Activated CD4-positive, CD25-positive, alpha-beta regulatory T cell (primary cell): Measurements from ENCODE around the gene USP48.
"Not testable (repeated sequence)": the region's sequence is repeated elsewhere in the genome, so short reads cannot be mapped to it uniquely, and the experiment has no call there.

Experiments used
- DNase-seq, 4 experiments: peaks; one replicate each; lab custom pipeline; 2025; lab: John Stamatoyannopoulos, UW

USP48 gene, protein sequence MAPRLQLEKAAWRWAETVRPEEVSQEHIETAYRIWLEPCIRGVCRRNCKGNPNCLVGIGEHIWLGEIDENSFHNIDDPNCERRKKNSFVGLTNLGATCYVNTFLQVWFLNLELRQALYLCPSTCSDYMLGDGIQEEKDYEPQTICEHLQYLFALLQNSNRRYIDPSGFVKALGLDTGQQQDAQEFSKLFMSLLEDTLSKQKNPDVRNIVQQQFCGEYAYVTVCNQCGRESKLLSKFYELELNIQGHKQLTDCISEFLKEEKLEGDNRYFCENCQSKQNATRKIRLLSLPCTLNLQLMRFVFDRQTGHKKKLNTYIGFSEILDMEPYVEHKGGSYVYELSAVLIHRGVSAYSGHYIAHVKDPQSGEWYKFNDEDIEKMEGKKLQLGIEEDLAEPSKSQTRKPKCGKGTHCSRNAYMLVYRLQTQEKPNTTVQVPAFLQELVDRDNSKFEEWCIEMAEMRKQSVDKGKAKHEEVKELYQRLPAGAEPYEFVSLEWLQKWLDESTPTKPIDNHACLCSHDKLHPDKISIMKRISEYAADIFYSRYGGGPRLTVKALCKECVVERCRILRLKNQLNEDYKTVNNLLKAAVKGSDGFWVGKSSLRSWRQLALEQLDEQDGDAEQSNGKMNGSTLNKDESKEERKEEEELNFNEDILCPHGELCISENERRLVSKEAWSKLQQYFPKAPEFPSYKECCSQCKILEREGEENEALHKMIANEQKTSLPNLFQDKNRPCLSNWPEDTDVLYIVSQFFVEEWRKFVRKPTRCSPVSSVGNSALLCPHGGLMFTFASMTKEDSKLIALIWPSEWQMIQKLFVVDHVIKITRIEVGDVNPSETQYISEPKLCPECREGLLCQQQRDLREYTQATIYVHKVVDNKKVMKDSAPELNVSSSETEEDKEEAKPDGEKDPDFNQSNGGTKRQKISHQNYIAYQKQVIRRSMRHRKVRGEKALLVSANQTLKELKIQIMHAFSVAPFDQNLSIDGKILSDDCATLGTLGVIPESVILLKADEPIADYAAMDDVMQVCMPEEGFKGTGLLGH

DNA sequence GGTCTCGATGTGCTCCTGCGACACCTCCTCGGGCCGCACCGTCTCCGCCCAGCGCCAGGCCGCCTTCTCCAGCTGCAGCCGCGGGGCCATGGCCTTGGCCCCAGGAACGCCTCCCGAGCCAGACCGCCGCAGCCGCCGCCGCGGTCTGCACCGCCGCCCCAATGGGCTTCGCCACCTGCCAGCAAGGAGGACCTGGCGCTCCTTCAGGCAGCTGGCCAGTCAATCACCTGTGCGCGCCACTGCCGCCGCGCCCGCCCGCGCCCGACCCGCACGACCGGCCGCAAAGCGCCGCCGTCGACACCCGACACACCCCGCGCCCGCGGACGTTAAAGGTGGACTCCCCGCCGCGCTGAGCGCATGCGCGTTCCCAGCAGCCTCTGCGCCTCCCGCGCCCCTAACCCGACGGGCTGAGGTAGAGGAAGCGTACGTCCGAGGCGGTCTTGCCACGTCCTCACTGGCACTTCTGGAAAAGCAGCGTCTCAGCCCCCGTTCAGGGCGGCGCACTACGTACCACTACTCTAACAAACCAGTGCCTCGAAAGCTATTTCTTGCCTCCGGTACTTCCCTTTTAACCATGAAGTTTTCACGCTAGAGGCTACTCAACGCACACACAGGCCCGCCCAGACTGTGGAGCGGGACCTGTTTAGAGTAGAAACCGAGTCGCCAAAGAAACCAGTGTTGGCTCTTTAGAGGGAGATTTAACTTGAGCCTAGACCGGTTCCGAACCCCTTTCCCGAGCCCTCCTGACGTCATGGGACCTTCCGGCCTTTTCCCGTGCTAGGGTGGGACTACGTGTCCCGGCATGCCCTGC, at the start of gene USP48:
Gene USP48, minus strand, starts transcription at position 282 of the 811 bp plus-strand sequence. Its CDS starts 192 bp downstream, at position 90.
- DNase-seq, result peak; percentile 91 to 96 (median 92)

DNA sequence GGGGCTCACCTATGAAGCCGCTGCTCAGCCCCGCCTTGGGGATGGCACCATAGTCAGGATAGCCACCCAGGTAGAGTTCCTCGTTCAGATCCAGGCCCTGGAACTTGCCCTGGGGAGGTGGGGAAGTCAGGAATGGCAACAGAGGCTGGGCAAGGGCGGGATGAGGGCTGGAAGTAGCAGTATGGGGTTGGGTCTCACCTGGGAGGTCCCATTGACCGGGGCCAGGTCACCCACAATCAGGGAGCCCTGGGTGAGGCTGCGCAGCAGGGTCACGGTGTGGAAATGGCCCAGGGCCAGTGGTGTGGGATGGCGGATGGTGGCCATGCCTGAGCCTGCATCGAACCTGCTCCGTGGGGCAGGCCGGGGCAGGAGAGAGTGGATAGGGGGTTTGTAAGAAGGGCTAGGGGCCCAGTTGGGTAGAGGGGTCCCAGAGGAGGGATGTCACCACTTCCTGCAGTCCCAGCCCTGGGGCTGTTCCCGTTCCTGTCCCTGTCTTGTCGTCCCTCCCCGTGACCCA, 48.6 kb upstream of the USP48 start:
- DNase-seq, result no peak

DNA sequence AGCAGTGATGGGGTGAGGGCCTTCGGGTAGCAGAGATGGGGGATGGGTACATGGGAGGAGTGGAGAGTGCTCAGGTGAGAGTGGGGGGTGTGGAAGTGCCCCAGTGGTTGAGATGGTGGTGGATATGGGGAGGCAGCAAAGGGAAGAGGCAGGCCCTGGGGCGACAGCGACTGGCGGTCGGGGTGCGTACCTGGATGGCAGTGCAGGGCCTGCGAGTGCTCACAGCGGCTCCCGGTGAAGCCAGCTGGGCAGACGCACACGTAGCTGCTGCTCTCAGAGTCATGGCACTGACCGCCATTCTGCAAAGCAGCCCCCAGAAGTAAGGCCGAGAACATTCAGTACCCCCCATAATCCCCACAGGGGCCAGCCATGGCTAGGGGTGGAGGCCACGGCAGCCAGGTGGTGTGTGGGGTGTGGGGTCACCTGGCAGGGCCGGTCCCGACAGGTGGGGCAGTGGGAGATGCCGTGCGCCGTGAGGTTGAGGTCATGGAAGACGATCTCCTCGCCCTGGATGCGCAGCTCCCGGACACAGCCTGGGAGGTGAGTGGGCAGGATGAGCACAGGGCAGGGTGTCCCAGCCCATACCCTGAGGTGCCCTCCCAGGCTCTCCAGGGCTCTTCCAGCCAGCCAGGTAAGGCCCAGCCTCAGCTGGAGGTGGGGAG, 48.0 kb upstream of the USP48 start:
- no peak for DNase-seq

DNA sequence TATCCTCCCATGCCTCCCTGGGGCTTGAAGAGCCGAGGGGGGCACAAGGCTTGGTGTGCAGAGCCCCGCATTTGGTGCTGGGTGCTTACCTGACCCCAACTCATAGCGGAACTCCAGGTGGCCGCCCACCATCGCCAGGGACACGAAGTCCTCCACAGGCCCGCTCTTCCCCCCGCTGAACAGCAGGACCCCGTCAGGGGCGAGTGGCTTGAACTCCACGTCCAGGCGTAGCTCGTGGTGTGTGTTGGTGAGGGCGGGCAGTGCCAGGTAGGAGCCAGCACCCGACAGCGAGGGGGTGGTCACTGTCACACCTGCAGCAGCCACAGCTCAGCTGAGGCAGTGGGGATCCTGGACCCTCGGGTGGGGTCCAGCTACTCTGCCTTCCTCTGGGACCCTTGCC, 46.3 kb upstream of the USP48 start:
- no peak for DNase-seq

- DNase-seq, result no peak
These were observed 45.7 kb upstream of the USP48 start for GRCh38 chr1:21828506-21829210.

DNA sequence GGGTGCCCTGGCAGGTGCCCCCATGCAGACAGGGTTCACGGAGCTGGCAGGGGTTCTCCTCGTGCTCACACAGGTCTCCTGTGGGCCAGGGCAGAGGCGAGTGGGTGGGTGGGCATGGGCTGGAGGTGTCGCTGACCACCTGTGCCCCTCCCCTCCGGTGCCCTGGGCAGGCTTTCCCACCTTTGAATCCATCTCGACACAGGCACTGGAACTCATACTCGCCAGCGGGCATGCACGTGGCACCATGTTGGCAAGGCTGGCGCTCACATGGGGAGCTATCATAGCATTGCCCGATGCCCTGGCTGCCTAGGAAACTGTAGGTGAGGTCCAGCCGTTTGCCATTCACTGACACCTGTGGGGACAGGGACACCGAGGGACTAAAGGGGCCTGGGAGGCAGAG, 45.1 kb upstream of the USP48 start:
- DNase-seq, result no peak

GRCh38 chr1:21827141-21827679, 44.3 kb upstream of the USP48 start:
- DNase-seq, result no peak

- DNase-seq, result not testable (repeated sequence)
These were observed 43.7 kb upstream of the USP48 start for GRCh38 chr1:21826694-21827093.

GRCh38 chr1:21825393-21825792, 42.4 kb upstream of the USP48 start:
- no peak for DNase-seq

DNA sequence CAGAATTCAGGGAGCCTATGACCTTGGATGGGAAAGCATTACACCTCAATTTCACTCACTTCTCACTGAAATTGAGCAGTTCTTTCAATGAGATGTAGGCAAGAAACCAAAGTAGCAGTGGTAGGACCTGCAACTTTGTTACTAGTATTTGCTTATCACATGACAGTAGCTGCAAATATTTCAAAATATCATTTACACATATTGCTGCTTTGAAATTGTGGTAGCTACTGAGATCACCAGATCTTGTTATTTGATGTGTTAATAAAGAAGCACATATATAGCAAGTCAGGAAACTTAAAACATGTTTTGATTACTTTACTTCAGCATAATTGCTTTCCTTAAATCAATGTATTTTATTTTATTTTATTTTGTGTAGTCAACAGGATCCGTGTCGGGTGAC, 42.0 kb upstream of the USP48 start:
- DNase-seq, result no peak

DNA sequence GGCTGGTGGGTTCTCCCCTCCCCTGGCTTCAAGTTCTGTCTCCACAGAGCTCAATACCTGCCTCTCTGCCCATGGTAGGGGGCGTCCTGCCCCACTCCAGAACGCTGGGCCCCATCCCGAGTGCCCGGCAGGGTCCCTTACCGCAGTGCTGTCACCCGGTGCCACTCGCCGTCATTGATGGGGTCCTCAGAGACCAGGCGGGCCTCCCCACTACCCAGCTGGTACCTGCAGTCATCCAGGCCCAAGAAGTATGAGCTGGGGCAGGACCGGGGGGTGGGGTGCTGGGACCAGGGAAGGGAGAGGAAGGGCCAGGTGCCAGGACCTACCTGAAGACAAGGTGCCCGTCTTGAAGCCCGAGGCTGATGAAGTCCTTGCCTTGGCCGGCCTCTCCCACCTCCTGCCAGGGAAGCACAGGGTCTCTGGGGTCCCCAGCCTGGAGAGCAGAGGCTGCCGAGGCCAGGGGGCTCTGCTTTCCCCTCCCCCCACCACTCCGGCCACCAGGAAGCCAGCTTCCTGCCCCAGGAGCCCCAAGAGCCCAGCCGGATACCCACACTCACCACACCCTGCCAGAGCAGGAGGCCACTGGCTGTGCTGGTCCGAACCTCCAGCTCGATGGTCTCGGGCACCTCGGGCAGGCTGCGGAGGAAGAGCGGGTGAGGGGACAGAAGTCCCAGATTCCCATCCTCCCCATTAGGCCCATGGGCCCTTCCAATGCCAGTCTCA, 41.2 kb upstream of the USP48 start:
- no peak for DNase-seq

DNA sequence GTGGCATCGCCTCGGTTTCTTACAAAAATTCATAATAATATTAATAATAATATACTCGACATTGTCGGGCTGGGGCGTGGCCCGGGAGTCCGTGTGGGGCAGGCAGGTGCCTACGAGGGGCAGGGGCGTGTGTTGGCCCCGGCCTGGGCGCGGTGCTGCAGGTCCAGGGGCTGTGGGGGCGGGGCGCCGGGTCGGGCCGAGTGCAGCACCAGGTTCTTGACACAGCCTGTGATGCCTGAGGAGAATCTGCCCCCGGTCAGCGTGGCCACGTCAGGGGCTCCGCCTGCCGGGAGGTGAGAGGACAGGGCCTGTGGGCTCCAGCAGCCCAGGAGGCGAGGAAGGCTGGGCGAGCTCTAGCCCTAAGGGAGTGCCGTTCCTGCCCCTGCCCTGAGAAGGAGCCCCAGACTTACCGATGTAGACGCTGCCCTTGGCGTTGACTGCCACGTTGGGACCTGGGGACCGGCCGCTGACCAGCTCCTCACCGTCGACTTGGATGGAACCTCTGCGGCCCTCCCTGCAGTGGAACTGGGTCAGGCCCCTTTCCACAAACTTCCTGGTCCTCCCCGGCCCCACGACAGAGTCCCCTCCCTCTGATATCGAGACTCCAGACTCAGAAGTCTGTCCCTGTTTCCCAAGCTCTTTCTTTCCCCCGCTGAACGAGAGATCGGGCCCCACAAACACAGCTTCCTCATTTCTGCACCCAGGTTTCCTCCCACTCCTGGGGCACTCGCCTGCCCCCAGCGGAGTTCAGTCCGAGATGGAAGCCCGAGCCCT, 40.4 kb upstream of the USP48 start:
- DNase-seq, result no peak

- no peak for DNase-seq
These were observed 39.4 kb upstream of the USP48 start for GRCh38 chr1:21822349-21822748.

GRCh38 chr1:21821385-21822019, 38.6 kb upstream of the USP48 start:
- DNase-seq, result no peak

DNA sequence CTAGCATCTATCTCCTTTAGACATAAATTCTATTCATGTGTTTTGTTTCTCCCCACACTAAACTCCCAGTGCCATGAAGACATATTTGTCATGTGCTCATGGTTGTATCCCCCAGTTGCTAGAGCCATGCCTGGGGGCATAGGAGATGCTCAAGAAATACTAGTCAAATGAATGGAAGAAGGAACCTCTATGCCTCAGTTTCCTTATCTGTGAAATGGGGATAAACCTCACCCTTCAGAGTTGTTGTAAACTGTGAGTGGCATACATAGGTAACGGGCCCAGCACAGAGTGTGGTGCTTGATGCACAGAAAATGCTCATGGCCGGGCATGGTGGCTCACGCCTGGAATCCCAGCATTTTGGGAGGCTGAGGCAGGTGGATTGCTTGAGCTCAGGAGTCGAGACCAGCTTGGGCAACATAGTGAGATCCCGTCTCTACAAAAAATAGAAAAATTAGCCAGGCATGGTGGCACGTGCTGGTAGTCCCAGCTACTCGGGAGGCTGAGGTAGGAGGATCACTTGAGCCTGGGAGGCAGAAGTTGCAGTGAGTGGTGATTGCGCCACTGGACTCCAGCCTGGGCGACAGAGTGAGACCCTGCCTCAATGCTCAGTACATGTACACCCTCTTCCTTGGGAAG, 37.8 kb upstream of the USP48 start:
- DNase-seq, result no peak

- DNase-seq, result peak in 3 of 4 experiments; percentile 5 to 18 (median 10)
These were observed 35.7 kb upstream of the USP48 start for GRCh38 chr1:21818656-21819055.

GRCh38 chr1:21816602-21817302, 33.8 kb upstream of the USP48 start:
- no peak for DNase-seq
